Measurements from ENCODE around the gene CLASP1. TPM values are rescaled to one million over a fixed set of nuclear protein-coding genes. Genes with fewer than 3 reads are reported as not detected.

The CLASP1 gene
- polyA plus RNA-seq, 1 donor (not counting 4 experiments of a cell fraction or from before 2014, with no cell fraction given), result 16.7 TPM

- peaks cover 53% of the 10 kb centered on the region for H3K79me2 ChIP-seq (ENCODE audit: control insufficient read depth, insufficient read depth, low read length)
- no peaks in the 10 kb centered on the region for H3K27me3 ChIP-seq (ENCODE audit: control insufficient read depth, extremely low read depth, insufficient read depth, low read length)
- H3K9ac ChIP-seq (ENCODE audit: control insufficient read depth, extremely low read depth, insufficient read depth, low read length), result no peak overlapping the region
- H3K9me3 ChIP-seq (ENCODE audit: control insufficient read depth, low read depth, low read length), result no peaks in the 10 kb centered on the region
- FAIRE-seq (no peak), DNase-seq (ENCODE audit: low read depth, low spot score) (no peak)
- dilution Hi-C loops (cut with MboI; ENCODE audit: extremely low pct_ligation_motif_present, low sequenced_read_pairs), result no loop called here
- H3K9me1 ChIP-seq (ENCODE audit: control insufficient read depth, extremely low read depth, insufficient read depth, low read length), result no peaks in the 10 kb centered on the region
- H3K27ac ChIP-seq (ENCODE audit: control insufficient read depth, insufficient read depth, low read length), result no peak overlapping the region
- H3K36me3 ChIP-seq (ENCODE audit: control insufficient read depth in 2 of 2, extremely low read depth in 1 of 2, insufficient read depth in 2 of 2, low read length in 2 of 2), result peaks cover 3 to 12% of the 10 kb centered on the region in 2 experiments
- TF ChIP-seq CTCF (optimal IDR thresholded peaks at IDR 0.05 in 1 of 3, IDR thresholded peaks at IDR 0.05 in 1 of 3, conservative IDR thresholded peaks at IDR 0.05 in 1 of 3; ENCODE audit: extremely low read depth in 1 of 3, insufficient read depth in 2 of 3, low read length in 3 of 3) (no peak), EZH2 (IDR thresholded peaks at IDR 0.05; ENCODE audit: low read length) (no peak)
- no peak overlapping the region for H3K4me3 ChIP-seq (ENCODE audit: control insufficient read depth in 2 of 3, extremely low read depth in 1 of 3, insufficient read depth in 2 of 3, low read depth in 1 of 3, low read length in 3 of 3)
- no peaks in the 10 kb centered on the region for H3K4me1 ChIP-seq (ENCODE audit: control insufficient read depth, extremely low read depth, insufficient read depth, low read length)
- no peak overlapping the region for H3K4me2 ChIP-seq (ENCODE audit: control insufficient read depth, extremely low read depth, insufficient read depth, low read depth, low read length)
- H2AFZ ChIP-seq (ENCODE audit: control insufficient read depth, low read length), result no peak overlapping the region
- no peaks in the 10 kb centered on the region for H4K20me1 ChIP-seq (ENCODE audit: control insufficient read depth, extremely low read depth, insufficient read depth, low read length)
Measured at GRCh38 chr2:121608967-121609366, 40.3 kb downstream of the CLASP1 start.

DNA sequence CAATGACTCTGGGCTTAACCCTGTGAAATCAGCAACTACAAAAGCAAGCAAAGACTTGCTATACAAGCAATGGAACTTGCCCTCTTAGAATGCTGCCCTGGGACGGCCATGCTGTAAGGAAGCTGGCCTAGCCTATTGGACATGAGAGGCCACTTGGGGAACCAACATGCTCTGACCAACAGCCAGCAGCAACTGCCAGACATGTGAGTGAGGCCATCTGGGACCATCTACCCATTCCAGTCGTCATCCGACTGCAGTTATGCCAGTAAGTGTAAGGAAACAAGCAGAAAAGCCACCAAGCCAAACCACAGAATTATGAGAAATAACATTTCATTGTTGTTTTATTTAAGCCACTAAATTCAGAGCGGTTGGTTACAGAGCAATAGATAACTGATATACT is 40.9 kb downstream of the CLASP1 start:
- no peak for DNase-seq (ENCODE audit: low read depth, low spot score)
- Histone ChIP-seq H3K27ac (ENCODE audit: control insufficient read depth, insufficient read depth, low read length) (no peak overlapping the region), H2AFZ (ENCODE audit: control insufficient read depth, low read length) (no peak overlapping the region), H3K9ac (ENCODE audit: control insufficient read depth, extremely low read depth, insufficient read depth, low read length) (no peak overlapping the region), H3K36me3 (ENCODE audit: control insufficient read depth in 2 of 2, extremely low read depth in 1 of 2, insufficient read depth in 2 of 2, low read length in 2 of 2) (peaks cover 2 to 11% of the 10 kb centered on the region in 2 experiments), H3K9me3 (ENCODE audit: control insufficient read depth, low read depth, low read length) (no peaks in the 10 kb centered on the region), H3K79me2 (ENCODE audit: control insufficient read depth, insufficient read depth, low read length) (peaks cover 58% of the 10 kb centered on the region), H3K4me2 (ENCODE audit: control insufficient read depth, extremely low read depth, insufficient read depth, low read depth, low read length) (no peak overlapping the region), H3K4me3 (ENCODE audit: control insufficient read depth in 2 of 3, extremely low read depth in 1 of 3, insufficient read depth in 2 of 3, low read depth in 1 of 3, low read length in 3 of 3) (no peak overlapping the region), H4K20me1 (ENCODE audit: control insufficient read depth, extremely low read depth, insufficient read depth, low read length) (no peaks in the 10 kb centered on the region), H3K9me1 (ENCODE audit: control insufficient read depth, extremely low read depth, insufficient read depth, low read length) (no peaks in the 10 kb centered on the region), H3K4me1 (ENCODE audit: control insufficient read depth, extremely low read depth, insufficient read depth, low read length) (no peaks in the 10 kb centered on the region), H3K27me3 (ENCODE audit: control insufficient read depth, extremely low read depth, insufficient read depth, low read length) (no peaks in the 10 kb centered on the region)
- TF ChIP-seq CTCF (optimal IDR thresholded peaks at IDR 0.05 in 1 of 3, IDR thresholded peaks at IDR 0.05 in 1 of 3, conservative IDR thresholded peaks at IDR 0.05 in 1 of 3; ENCODE audit: extremely low read depth in 1 of 3, insufficient read depth in 2 of 3, low read length in 3 of 3) (no peak), EZH2 (IDR thresholded peaks at IDR 0.05; ENCODE audit: low read length) (no peak)
- dilution Hi-C loops (cut with MboI; ENCODE audit: extremely low pct_ligation_motif_present, low sequenced_read_pairs), result no loop called here
- no peak for FAIRE-seq

Data from keratinocyte (primary cell).